GM12874 (cell line): ENCODE data around the gene GPR78.

ENCODE experiments used
- CTCF ChIP-seq: IDR thresholded peaks from 2 replicates; pipeline ENCODE4 v1.5.1; 2011; ENCODE audit warnings: low read depth, mild to moderate bottlenecking, control low read depth, low read length, moderate library complexity; ENCODE audit not compliant: insufficient read depth

The GPR78 gene

GRCh38 chr4:8581094-8581861 is 1.1 kb downstream of the GPR78 start:
- no peak for TF ChIP-seq CTCF

- TF ChIP-seq CTCF = no peak
These were observed 1.8 kb downstream of the GPR78 start for GRCh38 chr4:8582016-8582415.

GRCh38 chr4:8582436-8582835 is 2.2 kb downstream of the GPR78 start:
- no peak for TF ChIP-seq CTCF

- TF ChIP-seq CTCF = no peak
These were observed 2.9 kb downstream of the GPR78 start for GRCh38 chr4:8582941-8583654.

- no peak for TF ChIP-seq CTCF
These were observed 3.4 kb downstream of the GPR78 start for GRCh38 chr4:8583655-8584025.

- peak; percentile 23; the same call in 1 of the 2 replicates for TF ChIP-seq CTCF
These were observed 5.0 kb downstream of the GPR78 start for GRCh38 chr4:8585186-8585585.

- TF ChIP-seq CTCF = no peak
These were observed 5.6 kb downstream of the GPR78 start for GRCh38 chr4:8585721-8586212.
